AG09319 (cell line): ENCODE results near the gene PYCR2.
"Not testable (repeated sequence)": the region's sequence is repeated elsewhere in the genome, so short reads cannot be mapped to it uniquely, and the experiment has no call there.

Experiments
- DNase-seq: peaks from one replicate; pipeline ENCODE4 v3.0.0-alpha.2; 2010; ENCODE audit warnings: low read depth; ENCODE audit errors: extremely low read depth
- CTCF ChIP-seq: IDR thresholded peaks from 2 replicates; pipeline ENCODE4 v1.5.1; 2011; ENCODE audit warnings: low read depth, mild to moderate bottlenecking, inconsistent platforms, low read length, moderate library complexity

Gene PYCR2

GRCh38 chr1:225941187-225941941, 17.3 kb upstream of the PYCR2 start, which contains the start of gene LEFTY2:
LEFTY2 (minus strand) TSS chr1:225941220; CDS start chr1:225941140, 80 bp downstream.
- no peak for TF ChIP-seq CTCF
- no peak for DNase-seq

- no peak for TF ChIP-seq CTCF
- DNase-seq, result no peak
These were observed 16.5 kb upstream of the PYCR2 start for GRCh38 chr1:225940385-225941151.

DNA sequence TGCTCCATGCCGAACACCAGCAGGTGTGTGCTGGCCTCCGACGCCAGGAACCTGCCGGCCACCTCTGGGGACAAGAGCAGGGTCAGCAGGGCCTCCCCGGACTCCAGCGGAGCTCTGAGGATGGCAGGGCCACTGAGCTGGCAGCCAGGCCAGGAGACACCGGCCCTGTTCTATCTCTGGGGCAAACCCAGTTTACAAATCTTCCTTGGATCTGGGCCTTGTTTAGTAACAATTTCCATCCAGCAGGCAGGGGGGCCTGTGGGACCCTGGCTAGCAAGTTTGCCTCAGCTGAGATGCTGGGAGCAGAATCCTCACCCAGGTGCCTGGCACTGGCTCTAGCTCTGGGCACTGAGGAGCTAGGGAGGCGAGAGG, 15.9 kb upstream of the PYCR2 start:
- not testable (repeated sequence) for DNase-seq

GRCh38 chr1:225939097-225939938, 15.3 kb upstream of the PYCR2 start:
- not testable (repeated sequence) for DNase-seq

DNA sequence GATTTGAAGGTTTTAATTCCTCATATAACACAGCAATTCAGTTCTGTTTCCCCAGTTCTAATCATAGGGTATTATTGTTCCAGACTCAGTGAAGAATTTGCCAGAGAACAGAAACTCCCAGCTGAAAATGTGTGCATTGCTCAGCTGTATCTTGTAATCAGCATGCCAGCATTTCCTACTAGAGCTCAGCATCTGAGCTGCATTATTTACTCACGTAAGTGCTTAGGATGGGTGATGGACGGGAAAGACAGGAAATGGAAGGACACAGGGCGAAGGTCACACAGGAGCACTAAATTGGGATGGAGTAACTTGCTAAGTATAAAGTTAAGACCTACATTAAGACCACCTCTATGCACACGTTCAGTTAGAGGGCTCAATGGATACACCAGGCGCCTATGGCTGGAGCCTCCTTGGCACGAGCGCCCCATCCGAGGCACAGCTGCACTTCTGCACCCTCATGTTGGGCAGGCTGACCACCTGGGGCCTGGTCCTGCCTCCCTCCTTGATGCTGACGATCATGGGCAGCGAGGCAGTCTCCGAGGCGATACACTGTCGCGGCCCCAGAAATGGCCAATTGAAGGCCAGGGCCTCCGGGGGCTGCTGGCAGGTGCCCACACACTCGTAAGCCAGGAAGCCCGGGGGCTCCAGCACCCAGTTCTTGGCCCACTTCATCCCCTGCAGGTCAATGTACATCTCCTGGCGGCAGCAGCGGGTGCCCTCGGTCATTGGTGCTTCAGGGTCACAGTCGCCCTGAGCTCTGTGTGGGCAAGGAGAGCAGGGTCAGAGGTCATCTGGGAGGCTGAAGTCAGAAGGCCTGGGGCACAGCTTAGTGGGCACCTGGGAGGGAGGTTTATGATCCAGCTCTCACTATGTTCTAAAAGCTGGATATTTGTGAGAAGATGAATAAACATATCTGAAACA, 13.3 kb upstream of the PYCR2 start:
- no peak for TF ChIP-seq CTCF
- no peak for DNase-seq

GRCh38 chr1:225936523-225936922, 12.5 kb upstream of the PYCR2 start:
- TF ChIP-seq CTCF, result no peak
- DNase-seq, result no peak

- DNase-seq, result not testable (repeated sequence)
These were observed 12.0 kb upstream of the PYCR2 start for GRCh38 chr1:225936086-225936485.

DNA sequence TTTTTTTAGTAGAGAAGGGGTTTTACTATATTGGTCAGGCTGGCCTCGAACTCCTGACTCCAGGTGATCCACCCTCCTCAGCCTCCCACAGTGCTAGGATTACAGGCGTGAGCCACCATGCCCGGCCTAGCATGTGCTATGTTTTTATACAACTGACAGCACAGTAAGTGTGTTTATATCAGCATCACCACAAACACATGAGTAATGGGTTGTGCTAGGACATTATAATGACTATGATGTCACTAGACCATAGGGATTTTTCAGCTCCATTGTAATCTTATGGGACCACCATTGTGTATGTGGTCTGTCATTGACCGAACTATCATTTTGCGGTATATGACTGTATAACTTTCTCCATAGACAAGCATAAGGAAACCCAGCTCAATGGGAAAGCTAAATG, 10.7 kb upstream of the PYCR2 start:
- TF ChIP-seq CTCF, result no peak
- DNase-seq, result no peak
